MCF 10A (cell line): ENCODE data around the gene KRTAP17-1. TPM values are rescaled to one million over a fixed set of nuclear protein-coding genes. Genes with fewer than 3 reads are reported as not detected.

ENCODE experiments used
- BruUV-seq: library from RNA; stranded (reverse); fragments of 400-500 nt; replicated peaks from 2 replicates; lab custom pipeline; 2021; lab: Mats Ljungman, UMichigan
- CTCF ChIA-PET: fragments of 300-600 bp; sonication (Branson Sonifier 250); formaldehyde crosslinking; extraction: SDS; loops from one replicate; lab custom pipeline; 2021; ENCODE audit warnings: antibody characterized with exemption, inconsistent platforms; lab: Yijun Ruan, JAX
- POLR2A ChIA-PET: fragments of 300-600, 350-650 bp; sonication (Branson Sonifier 250); formaldehyde crosslinking; extraction: SDS; loops from one replicate; lab custom pipeline; 2020; ENCODE audit warnings: antibody characterized with exemption, inconsistent platforms; lab: Yijun Ruan, JAX
- DNase-seq: peaks from one replicate; pipeline ENCODE4 v3.0.0-alpha.2; 2018; ENCODE audit not compliant: unreplicated experiment
- H3K27ac Mint-ChIP-seq: one replicate; pipeline ENCODE4 v1.8.0; 2022; ENCODE audit warnings: mild to moderate bottlenecking, low read depth, mixed read lengths; ENCODE audit not compliant: unreplicated experiment
- H3K27me3 Mint-ChIP-seq: one replicate; pipeline ENCODE4 v1.8.0; 2022; ENCODE audit warnings: mixed read lengths; ENCODE audit not compliant: insufficient read depth, unreplicated experiment
- H3K36me3 Mint-ChIP-seq: one replicate; pipeline ENCODE4 v1.8.0; 2022; ENCODE audit warnings: mild to moderate bottlenecking, moderate library complexity, mixed read lengths; ENCODE audit not compliant: insufficient read depth, unreplicated experiment
- H3K4me1 Mint-ChIP-seq: one replicate; pipeline ENCODE4 v1.8.0; 2022; ENCODE audit warnings: mixed read lengths; ENCODE audit not compliant: insufficient read depth, unreplicated experiment
- H3K4me3 Mint-ChIP-seq: one replicate; pipeline ENCODE4 v1.8.0; 2022; ENCODE audit warnings: mild to moderate bottlenecking, moderate library complexity, mixed read lengths; ENCODE audit not compliant: unreplicated experiment
- H3K9me3 Mint-ChIP-seq: one replicate; pipeline ENCODE4 v1.8.0; 2022; ENCODE audit warnings: mixed read lengths; ENCODE audit not compliant: unreplicated experiment
- CTCF ChIP-seq: fragments of 200-600 bp; IDR thresholded peaks from one replicate; pipeline ENCODE4 v1.8.0; 2022; ENCODE audit warnings: antibody characterized with exemption, mild to moderate bottlenecking; ENCODE audit not compliant: unreplicated experiment
- intact Hi-C: fragments of 100-400 bp; cut with micrococcal nuclease; formaldehyde crosslinking; loops from 2 replicates; pipeline ENCODE4 v1.14.1; 2022
- total RNA-seq: library from RNA; stranded (reverse); gene quantifications from 2 replicates; pipeline ENCODE4 v1.2.3, GENCODE V29; 2022

KRTAP17-1 gene
- total RNA-seq, 1 experiment from 2014 or later = not detected

DNA sequence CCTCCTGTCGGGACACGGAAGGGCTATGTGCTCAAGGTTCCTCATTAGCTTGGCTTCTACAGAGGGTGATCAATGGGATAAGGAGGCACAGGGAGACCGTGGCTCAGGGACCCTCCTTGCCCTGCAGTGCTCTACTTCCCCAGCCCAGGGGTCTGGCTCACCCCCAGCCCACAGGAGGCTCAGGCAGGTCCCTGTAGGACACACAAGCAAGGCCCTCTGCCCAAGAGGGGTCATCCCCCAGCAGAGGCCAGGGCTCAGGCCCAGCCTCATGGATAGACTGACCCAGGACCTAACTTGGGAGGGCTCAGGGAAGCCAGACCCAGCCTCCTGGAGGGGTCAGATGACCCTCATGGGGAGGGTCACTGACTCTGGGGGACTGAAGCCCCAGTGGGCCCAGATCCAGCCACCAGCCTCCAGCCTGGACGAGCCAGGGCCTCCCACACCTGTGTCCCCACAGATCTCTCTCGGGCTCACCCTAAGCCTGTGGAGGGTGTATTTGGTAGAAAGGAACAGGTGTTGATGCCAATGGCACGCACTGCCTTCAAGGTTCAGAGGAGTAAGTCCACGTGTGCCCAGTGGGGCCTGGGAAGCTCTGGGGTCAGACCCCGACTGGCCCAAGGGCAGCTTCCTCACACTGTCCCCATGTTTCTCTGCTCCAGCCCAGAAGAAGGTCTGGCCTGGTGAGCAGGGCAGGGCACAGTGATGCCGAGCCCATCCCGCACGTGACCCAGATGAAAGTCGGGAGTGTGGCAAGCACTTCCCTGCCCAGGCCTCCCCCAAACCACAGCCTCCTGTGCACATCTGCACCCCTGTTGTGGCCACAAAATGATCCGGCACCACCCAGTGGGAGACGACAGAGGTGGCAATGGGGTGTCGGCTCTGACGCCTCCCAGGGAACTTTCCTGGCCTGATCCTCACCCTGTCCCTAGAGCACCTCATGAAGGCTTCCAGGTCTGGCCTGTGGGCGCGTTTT, 10.9 kb upstream of the KRTAP17-1 start:
- ChIA-PET CTCF (interaction anchor here (1.7 kb wide), 1 partner anchor 222 kb away, joined by 6 read pairs; no protein-coding TSS in a partner anchor), POLR2A (no interaction called here)
- BruUV-seq = no TSS peak
- Mint-ChIP-seq H3K9me3 (no peaks in the 10 kb centered on the region), H3K27me3 (no peaks in the 10 kb centered on the region), H3K36me3 (no peaks in the 10 kb centered on the region), H3K4me1 (no peaks in the 10 kb centered on the region), H3K27ac (no peak overlapping the region), H3K4me3 (no peak overlapping the region)
- intact Hi-C loops = loop anchor here (10.0 kb wide), 1 partner anchor 702 kb away; no protein-coding TSS in a partner anchor
- TF ChIP-seq CTCF = no peak
- DNase-seq = no peak

GRCh38 chr17:41325611-41326010, 10.1 kb upstream of the KRTAP17-1 start:
- no peaks in the 10 kb centered on the region for H3K4me1 Mint-ChIP-seq
- intact Hi-C loops = loop anchor here (10.0 kb wide), 1 partner anchor 701 kb away; no protein-coding TSS in a partner anchor
- POLR2A ChIA-PET = no interaction called here
- no peak for TF ChIP-seq CTCF
- H3K27ac Mint-ChIP-seq = no peak overlapping the region
- no peak overlapping the region for H3K4me3 Mint-ChIP-seq
- H3K27me3 Mint-ChIP-seq = no peaks in the 10 kb centered on the region
- BruUV-seq = no TSS peak
- no peaks in the 10 kb centered on the region for H3K9me3 Mint-ChIP-seq
- no peak for DNase-seq
- CTCF ChIA-PET = interaction anchor here (1.7 kb wide), 1 partner anchor 223 kb away, joined by 6 read pairs; no protein-coding TSS in a partner anchor
- H3K36me3 Mint-ChIP-seq = no peaks in the 10 kb centered on the region

DNA sequence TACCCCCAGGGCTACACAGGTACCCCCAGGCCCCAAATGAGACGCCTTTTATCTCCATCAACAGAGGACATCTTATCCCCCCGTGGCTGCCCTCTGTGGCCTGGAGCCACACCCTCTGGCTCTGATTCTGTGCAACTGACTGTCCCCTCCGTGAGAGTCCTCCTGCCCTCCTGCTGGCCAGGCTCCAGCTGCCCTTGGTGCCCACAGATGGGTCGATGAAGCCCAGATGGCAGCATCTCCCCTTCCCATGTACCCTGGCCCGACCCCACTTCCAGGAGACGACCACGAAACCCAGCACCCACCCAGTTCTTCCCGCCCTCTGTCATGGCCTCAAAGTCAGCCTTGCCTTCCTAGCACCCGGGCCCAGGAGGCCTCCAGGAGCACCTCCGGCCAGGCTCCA, 9.6 kb upstream of the KRTAP17-1 start:
- H3K4me1 Mint-ChIP-seq = no peaks in the 10 kb centered on the region
- H3K4me3 Mint-ChIP-seq = no peak overlapping the region
- no peaks in the 10 kb centered on the region for H3K9me3 Mint-ChIP-seq
- DNase-seq = no peak
- POLR2A ChIA-PET = no interaction called here
- H3K36me3 Mint-ChIP-seq = no peaks in the 10 kb centered on the region
- BruUV-seq = no TSS peak
- TF ChIP-seq CTCF = no peak
- intact Hi-C loops = loop anchor here (10.0 kb wide), 1 partner anchor 700 kb away; no protein-coding TSS in a partner anchor
- CTCF ChIA-PET = interaction anchor here (1.7 kb wide), 1 partner anchor 223 kb away, joined by 6 read pairs; no protein-coding TSS in a partner anchor
- H3K27ac Mint-ChIP-seq = no peak overlapping the region
- H3K27me3 Mint-ChIP-seq = no peaks in the 10 kb centered on the region
